ENCODE measurements around the gene PARP14.

GRCh38 chr3:122681974-122682409 is 1.4 kb downstream of the PARP14 start:
- TF ChIP-seq CTCF (conservative IDR thresholded peaks at IDR 0.05) (no peak), ZFX (IDR thresholded peaks at IDR 0.05) (no peak)

Measured in C4-2B (cell line).